HFFc6 (cell line): Measurements from ENCODE around the gene FCHSD2. TPM values are rescaled to one million over a fixed set of nuclear protein-coding genes. Genes with fewer than 3 reads are reported as not detected.
A peak's percentile ranks its signal among the peaks of the same experiment; 100 is the strongest.

Source experiments
- DNase-seq: peaks from one replicate; pipeline ENCODE4 v3.0.0-alpha.2; 2018
- H3K27ac Mint-ChIP-seq: 2 replicates; pipeline ENCODE4 v1.8.0; 2020; ENCODE audit warnings: mild to moderate bottlenecking, mixed read lengths
- H3K27me3 Mint-ChIP-seq: 2 replicates; pipeline ENCODE4 v1.8.0; 2021; ENCODE audit warnings: mild to moderate bottlenecking, moderate library complexity, mixed read lengths; ENCODE audit not compliant: insufficient read depth
- H3K36me3 Mint-ChIP-seq: 2 replicates; pipeline ENCODE4 v1.8.0; 2021; ENCODE audit warnings: low read depth, mixed read lengths
- H3K4me1 Mint-ChIP-seq: 2 replicates; pipeline ENCODE4 v1.8.0; 2020; ENCODE audit warnings: low read depth, mixed read lengths
- H3K4me3 Mint-ChIP-seq: 2 replicates; pipeline ENCODE4 v1.8.0; 2020; ENCODE audit warnings: mild to moderate bottlenecking, moderate library complexity, mixed read lengths
- H3K9me3 Mint-ChIP-seq: 2 replicates; pipeline ENCODE4 v1.8.0; 2020; ENCODE audit warnings: mild to moderate bottlenecking, mixed read lengths
- total RNA-seq, 6 experiments: library from RNA; stranded (reverse); fragmentation: NEBNext Ultra II Directional; extraction: Animal tissue kit (Norgen Biotek cat#: 25700); gene quantifications; 2 replicates in 1 of 6; 3 replicates in 5 of 6; pipeline ENCODE4 v1.2.3, GENCODE V29; 2021
- TF ChIP-seq, protein P1 (sequence below): fragments of 200-600 bp; sonication (generic); IDR thresholded peaks from 2 replicates; pipeline ENCODE4 v1.5.0; 2021; ENCODE audit warnings: antibody characterized with exemption, mild to moderate bottlenecking

Gene FCHSD2
- total RNA-seq, 6 experiments from 2014 or later, result 58.9 to 68.2 (median 65.0) TPM

DNA sequence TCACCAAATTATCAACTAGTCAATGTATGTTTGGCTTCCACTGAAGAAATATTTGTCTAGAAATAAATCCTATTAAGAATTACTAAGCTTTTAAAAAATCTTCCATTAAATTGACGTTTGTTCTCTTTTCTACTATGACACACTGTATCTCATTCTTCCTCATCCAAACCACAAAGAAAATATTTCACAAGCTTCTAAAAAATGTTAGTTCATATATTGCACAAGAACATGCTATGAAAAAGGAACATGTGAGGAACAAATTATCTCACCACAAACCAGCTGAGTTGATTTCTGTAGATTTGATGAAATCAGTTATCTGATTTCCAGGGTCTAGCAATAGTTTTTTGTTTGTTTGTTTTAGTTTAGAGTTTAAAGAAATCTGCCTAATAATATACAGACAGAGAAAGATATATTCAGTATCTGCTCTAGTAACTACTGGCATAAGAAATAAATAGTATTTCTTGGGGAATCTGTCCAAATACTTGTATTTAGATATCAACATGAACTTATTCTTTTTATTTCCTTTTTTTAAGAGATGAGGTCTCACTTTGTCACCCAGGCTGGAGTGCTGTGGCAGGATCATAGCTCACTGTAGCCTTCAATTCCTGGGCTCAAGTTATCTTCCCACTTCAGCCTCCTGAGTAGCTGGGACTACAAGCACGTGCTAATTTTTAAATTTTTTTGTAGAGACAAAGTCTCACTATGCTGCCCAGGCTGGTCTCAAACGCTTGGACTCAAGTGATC lies 166.2 kb downstream of the FCHSD2 start:
- Mint-ChIP-seq H3K36me3 (peaks cover 56% of the 10 kb centered on the region), H3K27ac (peak overlapping the region; percentile 69), H3K4me1 (peaks cover 59% of the 10 kb centered on the region), H3K9me3 (no peaks in the 10 kb centered on the region; the same call in 1 of the 2 replicates), H3K27me3 (no peaks in the 10 kb centered on the region), H3K4me3 (no peak overlapping the region)
- DNase-seq, result peak; percentile 90
- TF ChIP-seq, protein P1, sequence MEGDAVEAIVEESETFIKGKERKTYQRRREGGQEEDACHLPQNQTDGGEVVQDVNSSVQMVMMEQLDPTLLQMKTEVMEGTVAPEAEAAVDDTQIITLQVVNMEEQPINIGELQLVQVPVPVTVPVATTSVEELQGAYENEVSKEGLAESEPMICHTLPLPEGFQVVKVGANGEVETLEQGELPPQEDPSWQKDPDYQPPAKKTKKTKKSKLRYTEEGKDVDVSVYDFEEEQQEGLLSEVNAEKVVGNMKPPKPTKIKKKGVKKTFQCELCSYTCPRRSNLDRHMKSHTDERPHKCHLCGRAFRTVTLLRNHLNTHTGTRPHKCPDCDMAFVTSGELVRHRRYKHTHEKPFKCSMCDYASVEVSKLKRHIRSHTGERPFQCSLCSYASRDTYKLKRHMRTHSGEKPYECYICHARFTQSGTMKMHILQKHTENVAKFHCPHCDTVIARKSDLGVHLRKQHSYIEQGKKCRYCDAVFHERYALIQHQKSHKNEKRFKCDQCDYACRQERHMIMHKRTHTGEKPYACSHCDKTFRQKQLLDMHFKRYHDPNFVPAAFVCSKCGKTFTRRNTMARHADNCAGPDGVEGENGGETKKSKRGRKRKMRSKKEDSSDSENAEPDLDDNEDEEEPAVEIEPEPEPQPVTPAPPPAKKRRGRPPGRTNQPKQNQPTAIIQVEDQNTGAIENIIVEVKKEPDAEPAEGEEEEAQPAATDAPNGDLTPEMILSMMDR, result no peak

DNA sequence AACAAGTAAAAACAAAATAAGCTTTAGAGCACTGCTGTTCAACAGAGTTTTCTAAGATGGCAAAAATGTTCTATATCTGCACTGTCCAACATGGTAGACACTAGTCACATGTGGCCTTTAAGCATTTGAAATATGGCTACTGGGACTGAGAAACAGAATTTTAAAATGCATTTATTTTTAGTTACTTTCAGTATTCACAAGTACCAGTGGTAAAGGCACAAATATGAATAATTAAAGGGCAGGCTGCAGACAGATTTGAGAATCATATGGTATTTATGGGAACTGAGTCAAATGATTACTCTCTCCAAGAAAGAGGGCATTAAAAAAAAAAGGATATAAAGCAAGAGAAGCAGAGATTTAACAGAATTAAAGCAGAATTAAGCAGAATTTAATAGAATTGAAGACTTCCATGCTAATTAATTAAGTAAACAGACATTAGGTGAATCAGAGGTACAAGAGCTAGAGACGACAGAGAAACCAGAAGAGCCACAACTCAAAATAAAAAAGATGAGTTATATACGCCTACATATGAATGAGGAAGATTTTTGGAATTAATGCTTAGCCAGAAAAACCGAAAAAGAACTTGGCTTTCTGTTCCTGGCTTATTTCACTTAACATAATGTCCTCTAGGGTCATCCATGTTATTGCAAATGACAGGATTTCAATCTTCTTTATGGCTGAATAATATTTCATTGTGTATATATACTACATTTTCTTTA lies 167.5 kb downstream of the FCHSD2 start:
- 0 out of 2 replicates have a peak overlapping the region, but pooled peaks have one; percentile 5 for H3K4me3 Mint-ChIP-seq
- DNase-seq, result no peak
- peaks cover 72% of the 10 kb centered on the region for H3K4me1 Mint-ChIP-seq
- peak overlapping the region; percentile 51; the same call in 1 of the 2 replicates for H3K27ac Mint-ChIP-seq
- TF ChIP-seq, protein P1, result 0 out of 2 replicates have a peak, but pooled peaks have one; percentile 22
- H3K27me3 Mint-ChIP-seq, result no peaks in the 10 kb centered on the region
- peaks cover 49% of the 10 kb centered on the region for H3K36me3 Mint-ChIP-seq
- no peaks in the 10 kb centered on the region; the same call in 1 of the 2 replicates for H3K9me3 Mint-ChIP-seq

DNA sequence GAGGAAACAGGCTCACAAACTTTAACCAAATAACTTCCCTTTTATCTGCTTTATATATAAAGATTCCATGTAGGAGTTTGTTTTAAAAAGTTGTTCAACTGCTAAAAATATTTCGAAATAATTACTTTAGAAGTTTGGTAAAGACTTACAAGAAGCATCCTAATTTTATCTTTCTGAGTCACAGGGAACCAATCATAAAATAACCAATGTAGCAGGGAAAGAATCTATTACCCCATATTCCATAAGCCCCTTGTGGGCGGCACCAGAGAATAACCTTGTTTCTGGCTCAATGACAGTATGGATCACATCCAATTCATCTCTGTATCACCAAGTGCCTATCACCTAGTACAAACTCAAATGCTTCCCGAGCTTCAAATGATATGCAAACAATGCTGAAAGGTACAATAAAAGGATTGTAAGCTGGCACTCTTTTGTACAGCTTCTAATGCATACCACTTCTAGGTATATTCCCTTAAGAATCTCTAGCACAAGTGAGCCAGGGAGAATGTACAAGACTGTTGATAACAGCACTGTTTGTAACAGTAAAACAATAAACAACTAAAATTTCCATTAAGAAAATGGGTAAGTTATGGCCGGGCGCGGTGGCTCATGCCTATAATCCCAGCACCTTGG lies 169.5 kb downstream of the FCHSD2 start:
- Mint-ChIP-seq H3K4me3 (no peak overlapping the region; the same call in 1 of the 2 replicates), H3K36me3 (peaks cover 36% of the 10 kb centered on the region), H3K9me3 (no peaks in the 10 kb centered on the region), H3K4me1 (peaks cover 86% of the 10 kb centered on the region), H3K27me3 (no peaks in the 10 kb centered on the region), H3K27ac (no peak overlapping the region)
- peak; percentile 10 for DNase-seq
- TF ChIP-seq, protein P1, result no peak

DNA sequence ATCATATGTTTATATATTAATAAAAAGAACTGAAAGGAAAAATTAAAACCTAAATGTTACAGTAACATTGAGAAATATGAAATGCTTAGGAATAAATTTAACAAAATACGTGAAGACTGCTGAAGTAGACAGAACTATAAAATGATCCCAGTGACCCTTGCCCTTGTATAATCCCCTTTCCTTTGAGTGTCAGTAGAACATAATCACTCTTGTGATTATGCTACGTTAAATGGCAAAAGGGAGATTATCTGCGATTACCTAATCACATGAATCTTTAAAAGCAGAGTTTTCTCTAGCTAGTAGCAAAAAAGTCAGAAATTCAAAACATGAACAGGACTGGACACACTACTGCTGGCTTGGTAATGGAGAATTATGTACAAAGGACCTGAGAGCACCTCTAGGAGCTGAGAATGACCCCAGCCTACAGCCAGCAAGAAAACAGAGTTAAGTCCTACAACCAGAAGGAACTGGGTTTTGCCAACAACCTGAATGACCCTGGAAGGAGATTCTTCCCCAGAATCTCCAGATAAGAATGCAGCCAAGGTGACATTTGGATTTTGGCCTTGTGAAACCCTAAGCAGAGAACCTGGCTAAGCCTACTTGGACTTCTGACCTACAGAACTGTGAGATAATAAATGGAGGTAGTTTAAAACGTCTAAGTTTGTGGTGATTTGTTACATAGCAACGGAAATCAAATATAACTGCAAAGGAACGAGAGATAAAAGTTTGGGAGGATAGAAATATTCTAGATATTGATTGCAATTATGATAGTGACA lies 170.7 kb downstream of the FCHSD2 start:
- H3K9me3 Mint-ChIP-seq, result no peaks in the 10 kb centered on the region
- H3K36me3 Mint-ChIP-seq, result peaks cover 33% of the 10 kb centered on the region
- DNase-seq, result no peak
- peaks cover 82% of the 10 kb centered on the region for H3K4me1 Mint-ChIP-seq
- TF ChIP-seq, protein P1, result no peak
- H3K27me3 Mint-ChIP-seq, result no peaks in the 10 kb centered on the region
- no peak overlapping the region for H3K4me3 Mint-ChIP-seq
- H3K27ac Mint-ChIP-seq, result no peak overlapping the region

DNA sequence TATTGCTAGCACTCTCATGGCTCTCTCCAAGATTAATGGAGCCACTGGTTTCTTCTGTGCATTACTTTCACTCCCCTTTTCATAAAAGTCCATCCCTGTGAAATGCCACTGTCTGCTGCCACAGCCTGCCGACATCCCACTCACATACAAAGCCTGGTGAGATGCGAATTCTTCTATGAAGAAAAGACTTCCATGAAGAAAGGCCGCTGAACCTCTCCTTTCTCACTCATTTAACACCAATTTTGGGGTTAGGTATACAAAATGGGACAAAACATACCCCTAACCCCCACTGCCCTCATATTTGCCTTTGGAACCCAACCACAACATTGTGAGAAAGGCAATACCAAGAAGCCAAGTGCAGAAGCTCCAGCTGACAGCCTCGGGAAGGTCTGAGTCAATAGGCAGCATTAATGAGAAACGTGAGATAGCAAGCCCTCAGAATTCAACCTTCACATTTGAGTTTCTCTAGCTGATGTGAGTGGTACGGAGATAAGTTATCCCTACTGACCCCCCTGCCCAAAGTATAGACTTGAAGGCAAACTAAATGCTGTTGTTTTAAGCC lies 171.5 kb downstream of the FCHSD2 start:
- no peaks in the 10 kb centered on the region for H3K9me3 Mint-ChIP-seq
- TF ChIP-seq, protein P1, result no peak
- H3K4me1 Mint-ChIP-seq, result peaks cover 79% of the 10 kb centered on the region
- H3K27me3 Mint-ChIP-seq, result no peaks in the 10 kb centered on the region
- peak overlapping the region; percentile 54 for H3K4me3 Mint-ChIP-seq
- peak overlapping the region; percentile 62 for H3K27ac Mint-ChIP-seq
- H3K36me3 Mint-ChIP-seq, result peaks cover 35% of the 10 kb centered on the region
- no peak for DNase-seq
